ENCODE data around the gene SZT2.

Gene SZT2

GRCh38 chr1:43438953-43439581, 49.4 kb downstream of the SZT2 start:
- no peak for ATAC-seq
- TF ChIP-seq ZFP30 (CRISPR knock-in tag; IDR thresholded peaks at IDR 0.05): no peak
- TF ChIP-seq ZFP3 (CRISPR knock-in tag; IDR thresholded peaks at IDR 0.05): no peak
- TF ChIP-seq ESRRG (CRISPR knock-in tag; IDR thresholded peaks at IDR 0.05): no peak
- no peak for TF ChIP-seq POU6F1 (CRISPR knock-in tag; IDR thresholded peaks at IDR 0.05; ENCODE audit: borderline replicate concordance, low read depth)
- no peak for TF ChIP-seq CREB5 (CRISPR knock-in tag; IDR thresholded peaks at IDR 0.05; ENCODE audit: low read depth)
- no peak for TF ChIP-seq ZNF8 (CRISPR knock-in tag; IDR thresholded peaks at IDR 0.05)
- TF ChIP-seq TCF4 (CRISPR knock-in tag; IDR thresholded peaks at IDR 0.05; ENCODE audit: borderline replicate concordance): no peak
- no peak for TF ChIP-seq ARNTL (CRISPR knock-in tag; IDR thresholded peaks at IDR 0.05; ENCODE audit: borderline replicate concordance, low read depth)
- TF ChIP-seq TOX (CRISPR knock-in tag; IDR thresholded peaks at IDR 0.05; ENCODE audit: borderline replicate concordance): no peak
- TF ChIP-seq CSRNP3 (CRISPR knock-in tag; IDR thresholded peaks at IDR 0.05): no peak
- TF ChIP-seq ZNF565 (CRISPR knock-in tag; conservative IDR thresholded peaks at IDR 0.05; ENCODE audit: low read depth): no peak
- TF ChIP-seq SNAI2 (CRISPR knock-in tag; IDR thresholded peaks at IDR 0.05): no peak
- no peak for TF ChIP-seq RARB (CRISPR knock-in tag; IDR thresholded peaks at IDR 0.05)
- TF ChIP-seq GLIS3 (CRISPR knock-in tag; IDR thresholded peaks at IDR 0.05): no peak
- no peak for TF ChIP-seq PPARA (CRISPR knock-in tag; IDR thresholded peaks at IDR 0.05; ENCODE audit: borderline replicate concordance)
- no peak for TF ChIP-seq TSHZ2 (CRISPR knock-in tag; IDR thresholded peaks at IDR 0.05)
- TF ChIP-seq ZNF70 (CRISPR knock-in tag; IDR thresholded peaks at IDR 0.05): no peak
- TF ChIP-seq PATZ1 (CRISPR knock-in tag; IDR thresholded peaks at IDR 0.05; ENCODE audit: borderline replicate concordance): no peak

- ATAC-seq: no peak
- TF ChIP-seq CSDC2 (CRISPR knock-in tag; IDR thresholded peaks at IDR 0.05): no peak
- TF ChIP-seq ZNF70 (CRISPR knock-in tag; IDR thresholded peaks at IDR 0.05): no peak
- no peak for TF ChIP-seq GLIS3 (CRISPR knock-in tag; IDR thresholded peaks at IDR 0.05)
- no peak for TF ChIP-seq CSRNP3 (CRISPR knock-in tag; IDR thresholded peaks at IDR 0.05)
- no peak for TF ChIP-seq ZNF565 (CRISPR knock-in tag; conservative IDR thresholded peaks at IDR 0.05; ENCODE audit: low read depth)
- no peak for TF ChIP-seq POU6F1 (CRISPR knock-in tag; IDR thresholded peaks at IDR 0.05; ENCODE audit: borderline replicate concordance, low read depth)
- no peak for TF ChIP-seq PATZ1 (CRISPR knock-in tag; IDR thresholded peaks at IDR 0.05; ENCODE audit: borderline replicate concordance)
- TF ChIP-seq TCF4 (CRISPR knock-in tag; IDR thresholded peaks at IDR 0.05; ENCODE audit: borderline replicate concordance): no peak
- no peak for TF ChIP-seq ISL1 (CRISPR knock-in tag; IDR thresholded peaks at IDR 0.05)
- no peak for TF ChIP-seq ZNF8 (CRISPR knock-in tag; IDR thresholded peaks at IDR 0.05)
Observed at GRCh38 chr1:43439781-43440180, 50.1 kb downstream of the SZT2 start.
